NCI-H2227 (cell line): ENCODE measurements around the gene TRIM21.
"Not testable (repeated sequence)": the region's sequence is repeated elsewhere in the genome, so short reads cannot be mapped to it uniquely, and the experiment has no call there.

Experiments used
- DNase-seq: peaks from one replicate; lab custom pipeline; 2025; ENCODE audit not compliant: unreplicated experiment; lab: John Stamatoyannopoulos, UW

TRIM21 gene

GRCh38 chr11:4393209-4393857 is at the start of gene TRIM21:
TSS of gene TRIM21 (minus strand) at chr11:4393702. CDS start at chr11:4390409, 3,293 bp downstream.
- DNase-seq: peak; percentile 83

GRCh38 chr11:4441515-4441914 is 48.0 kb upstream of the TRIM21 start:
- DNase-seq: no peak

- DNase-seq: no peak
Measured at GRCh38 chr11:4436411-4436810, 42.9 kb upstream of the TRIM21 start.

DNA sequence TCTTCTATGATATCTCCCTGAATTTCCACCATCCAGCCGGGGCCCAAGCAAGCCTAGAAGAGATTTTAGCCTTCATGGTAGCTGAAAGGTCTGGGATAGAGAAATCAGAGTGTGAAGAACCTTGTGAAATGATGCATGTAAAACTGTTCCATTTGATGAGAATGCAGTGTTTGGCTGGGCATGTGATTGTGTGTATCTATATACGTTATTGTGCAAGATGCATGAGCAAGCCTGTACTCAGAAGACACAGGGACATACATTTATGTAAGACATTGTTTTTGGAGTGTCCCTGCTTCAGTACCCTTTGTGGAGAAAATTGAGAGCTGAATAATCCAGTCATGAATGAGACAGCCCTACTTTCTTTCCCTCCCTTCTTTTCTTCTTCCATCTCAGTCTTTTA is 40.4 kb upstream of the TRIM21 start:
- no peak for DNase-seq

DNA sequence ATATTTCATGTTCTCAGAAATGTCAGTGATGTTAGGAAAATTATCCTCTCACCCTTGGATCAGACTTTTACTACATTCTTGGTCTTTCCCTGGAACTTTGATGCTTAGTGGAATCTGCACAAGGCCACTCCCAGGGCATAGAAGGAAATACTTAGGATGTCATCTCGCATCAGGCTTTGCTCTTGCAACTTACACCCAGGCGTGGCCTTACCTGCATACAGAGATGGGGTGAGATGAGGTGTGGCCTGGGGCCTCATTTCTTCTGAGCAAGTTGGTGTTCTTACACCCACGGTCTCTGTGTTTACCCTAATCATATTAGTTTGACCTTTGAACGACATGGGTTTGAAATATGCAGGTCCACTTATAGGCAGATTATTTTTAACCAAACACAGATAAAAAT is 36.5 kb upstream of the TRIM21 start:
- DNase-seq: no peak

DNA sequence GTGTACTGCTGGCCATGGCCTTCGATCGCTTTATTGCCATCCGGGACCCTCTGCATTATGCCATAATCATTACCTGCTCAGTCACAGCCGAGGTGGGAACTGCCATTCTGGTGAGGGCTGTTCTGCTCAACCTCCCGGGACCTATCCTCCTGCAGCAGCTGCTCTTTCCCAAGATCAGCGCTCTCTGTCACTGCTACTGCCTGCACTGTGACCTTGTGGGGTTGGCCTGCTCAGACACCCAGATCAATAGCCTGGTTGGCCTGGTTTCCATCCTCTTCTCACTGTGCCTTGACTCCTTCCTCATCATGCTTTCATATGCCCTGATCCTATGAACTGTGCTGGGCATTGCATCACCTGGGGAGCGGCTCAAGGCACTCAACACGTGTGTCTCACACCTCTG is 24.9 kb upstream of the TRIM21 start:
- DNase-seq: no peak

DNA sequence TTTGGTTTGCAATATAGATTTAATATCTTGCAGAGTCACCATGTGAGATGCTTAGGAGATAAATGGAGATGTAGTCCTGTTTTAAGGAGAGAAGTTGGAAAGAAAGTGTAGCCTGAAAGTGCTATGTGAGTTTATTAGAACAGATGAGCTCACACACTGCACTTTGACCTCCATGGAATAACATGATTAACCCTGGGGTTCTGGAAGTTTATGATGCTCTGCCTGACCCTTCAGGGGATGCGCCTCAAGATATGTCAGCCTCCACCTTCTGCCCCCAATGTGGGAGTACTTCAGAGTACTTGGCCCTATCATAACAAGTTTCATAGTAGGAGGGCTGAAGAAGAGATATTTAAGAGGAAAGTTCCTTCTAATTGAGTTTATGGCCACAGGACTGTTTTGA is 23.3 kb upstream of the TRIM21 start:
- DNase-seq: no peak

GRCh38 chr11:4416306-4416705 is 22.8 kb upstream of the TRIM21 start:
- DNase-seq: no peak

DNA sequence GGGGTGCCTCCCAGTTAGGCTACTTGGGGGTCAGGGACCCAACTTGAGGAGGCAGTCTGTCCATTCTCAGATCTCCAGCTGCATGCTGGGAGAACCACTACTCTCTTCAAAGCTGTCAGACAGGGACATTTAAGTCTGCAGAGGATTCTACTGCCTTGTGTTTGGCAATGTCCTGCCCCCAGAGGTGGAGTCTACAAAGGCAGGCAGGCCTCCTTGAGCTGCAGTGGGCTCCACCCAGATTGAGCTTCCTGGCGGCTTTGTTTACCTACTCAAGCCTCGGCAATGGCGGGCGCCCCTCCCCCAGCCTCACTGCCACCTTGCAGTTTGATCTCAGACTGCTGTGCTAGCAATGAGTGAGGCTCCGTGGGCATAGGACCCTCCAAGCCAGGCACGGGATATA is 12.7 kb upstream of the TRIM21 start:
- not testable (repeated sequence) for DNase-seq

- no peak for DNase-seq
Measured at GRCh38 chr11:4393858-4394223, 339 bp upstream of the TRIM21 start.

DNA sequence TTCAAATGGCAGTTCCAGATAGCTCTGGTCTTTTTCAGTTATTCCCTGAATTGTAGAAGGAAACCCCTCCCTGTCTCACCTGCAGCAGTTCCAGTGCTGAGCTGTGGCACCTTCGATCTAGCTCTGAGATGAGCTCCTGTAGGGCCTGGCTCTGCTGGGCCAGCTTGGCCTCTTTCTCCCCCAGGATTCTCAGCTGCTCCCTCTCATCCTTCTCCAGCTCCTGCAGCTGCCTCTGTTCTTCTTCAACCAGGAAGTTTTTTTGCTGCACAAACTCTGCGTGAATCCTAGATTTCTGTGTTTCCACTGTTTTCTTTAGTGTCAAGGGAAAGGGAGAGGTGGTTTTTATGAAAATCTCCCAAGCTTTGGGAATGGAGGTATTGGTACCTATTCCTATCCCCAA is 5.3 kb downstream of the TRIM21 start:
- no peak for DNase-seq

- DNase-seq: no peak
Measured at GRCh38 chr11:4385978-4386740, 7.3 kb downstream of the TRIM21 start.

- no peak for DNase-seq
Measured at GRCh38 chr11:4381901-4382300, 11.6 kb downstream of the TRIM21 start.

GRCh38 chr11:4375431-4376140 is 17.9 kb downstream of the TRIM21 start:
- DNase-seq: no peak

DNA sequence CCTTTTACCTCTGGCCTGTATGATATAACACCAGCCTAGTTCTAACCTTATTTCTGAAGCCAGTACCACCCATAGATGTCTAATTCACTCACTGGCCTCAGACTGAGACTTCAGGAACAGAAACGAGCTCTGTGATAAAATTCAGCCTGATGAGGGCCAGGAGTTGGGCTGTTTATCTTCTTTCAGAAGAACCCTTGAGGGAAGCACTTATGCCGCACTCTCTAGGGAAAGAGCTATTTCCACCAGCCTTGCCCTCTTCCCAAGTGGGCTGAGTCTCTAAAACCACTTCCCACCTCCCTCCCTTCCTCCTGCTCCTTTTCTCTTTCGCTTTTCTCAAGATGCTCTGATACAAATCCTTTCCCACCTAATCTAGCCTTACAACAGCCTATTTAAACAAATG is 23.3 kb downstream of the TRIM21 start:
- no peak for DNase-seq

DNA sequence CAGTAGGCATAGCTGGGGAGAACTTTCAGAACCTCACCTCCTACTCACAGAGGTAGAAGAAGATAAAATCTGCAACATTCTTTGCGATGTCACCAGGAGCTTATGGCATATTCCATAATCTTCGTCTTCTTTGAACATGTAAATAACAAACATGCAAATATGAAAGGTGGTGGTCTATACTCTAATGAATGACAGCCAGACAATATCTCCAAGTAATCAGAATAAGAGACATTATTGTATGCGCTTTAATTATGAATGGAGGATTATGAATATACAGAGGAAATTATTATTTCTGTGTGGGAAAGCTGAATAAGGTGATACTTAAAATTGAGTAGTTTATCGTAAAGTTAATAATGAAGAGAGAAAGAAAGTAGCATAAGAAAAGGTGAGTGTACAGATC is 25.2 kb downstream of the TRIM21 start, which contains the start of gene OR52B4:
OR52B4 (minus strand) TSS at position 101 of the 400 bp plus-strand sequence; CDS start at position 10, 91 bp downstream.
- no peak for DNase-seq

DNA sequence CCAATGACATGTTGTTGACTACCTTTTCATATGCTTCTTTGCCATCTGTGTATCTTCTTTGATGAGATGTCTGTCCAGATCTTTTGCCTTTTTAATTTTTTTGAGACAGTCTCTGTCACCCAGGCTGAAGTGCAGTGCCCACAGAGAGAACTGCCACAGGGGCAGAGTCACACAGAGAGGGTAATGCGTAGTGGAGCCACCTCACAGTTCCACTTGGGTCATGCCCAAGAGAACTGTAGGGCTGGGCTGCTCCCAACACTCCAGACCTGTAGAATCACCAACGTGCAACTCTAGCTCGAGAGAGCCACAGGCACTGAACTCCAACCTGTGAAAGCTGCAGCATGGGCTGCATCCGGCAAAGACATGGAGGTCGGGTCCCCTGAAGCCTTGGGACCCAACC is 45.4 kb downstream of the TRIM21 start:
- DNase-seq: not testable (repeated sequence)

GRCh38 chr11:4345366-4345765 is 48.1 kb downstream of the TRIM21 start:
- not testable (repeated sequence) for DNase-seq
